HG02763 (cell line): ENCODE measurements around the gene SLFN11.
"Not testable (repeated sequence)": the region's sequence is repeated elsewhere in the genome, so short reads cannot be mapped to it uniquely, and the experiment has no call there.

Experiments
- ATAC-seq: cut with Tn5 transposase; IDR thresholded peaks from one replicate; pipeline ENCODE4 v1.9.1; 2021; ENCODE audit warnings: mild to moderate bottlenecking, moderate library complexity; ENCODE audit not compliant: unreplicated experiment

Gene SLFN11

DNA sequence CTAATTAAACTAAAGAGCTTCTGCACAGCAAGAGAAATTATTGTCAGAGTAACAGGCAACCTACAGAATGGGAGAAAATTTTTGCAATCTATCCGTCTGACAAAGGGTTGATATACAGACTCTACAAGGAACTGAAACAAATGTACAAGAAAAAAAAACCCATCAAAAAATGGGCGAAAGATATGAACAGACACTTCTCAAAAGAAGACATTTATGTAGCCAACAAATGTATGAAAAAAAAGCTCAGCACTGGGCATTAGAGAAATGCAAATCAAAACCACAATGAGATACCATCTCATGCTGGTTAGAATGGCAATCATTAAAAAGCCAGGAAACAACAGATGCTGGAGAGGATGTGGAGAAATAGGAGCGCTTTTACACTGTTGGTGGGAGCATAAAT is 64.1 kb downstream of the SLFN11 start:
- not testable (repeated sequence) for ATAC-seq
